ENCODE data around the gene ZWINT.

DNA sequence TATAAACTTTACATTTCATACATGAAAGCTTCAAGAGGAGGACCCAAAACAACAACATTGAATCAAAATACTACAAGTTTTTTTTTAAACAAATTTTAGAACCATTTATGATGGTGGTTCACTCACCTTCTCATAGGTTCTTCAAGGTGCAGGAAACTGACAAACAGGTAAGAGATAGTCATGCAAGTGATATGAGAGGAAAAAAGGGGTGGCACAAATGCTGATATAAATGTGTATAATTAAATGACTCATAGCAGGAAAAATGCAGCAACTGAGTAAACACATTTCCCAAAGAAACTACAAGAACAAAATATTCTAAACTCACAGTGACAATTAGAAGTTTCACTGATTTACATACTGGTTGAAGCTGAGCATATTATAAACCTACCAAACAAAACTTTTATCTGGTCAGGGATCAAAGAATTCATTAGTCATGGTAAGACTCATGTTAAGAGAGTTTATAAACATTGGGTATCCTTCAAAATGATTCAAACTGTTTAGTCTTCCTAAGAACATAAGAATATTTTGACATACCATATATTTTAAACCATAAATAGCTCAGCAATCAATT, 14.1 kb downstream of the ZWINT start:
- TF ChIP-seq PAX5 (IDR thresholded peaks at IDR 0.05; ENCODE audit: insufficient read depth, low read length, severe bottlenecking): no peak
- no peak for TF ChIP-seq POLR2AphosphoS5 (IDR thresholded peaks at IDR 0.05; ENCODE audit: low read depth, low read length)
